ENCODE data around the gene LIX1L. TPM values are rescaled to one million over a fixed set of nuclear protein-coding genes. Genes with fewer than 3 reads are reported as not detected.

LIX1L gene
- total RNA-seq (10.5 and 14.2 TPM in 2 replicates), polyA plus RNA-seq (63.3 and 65.7 TPM in 2 replicates), polyA minus RNA-seq (ENCODE audit: low replicate concordance) (28.7 and 31.4 TPM in 2 replicates)
- polyA plus RNA-seq (2012): 17.0 and 20.1 TPM in 2 replicates

DNA sequence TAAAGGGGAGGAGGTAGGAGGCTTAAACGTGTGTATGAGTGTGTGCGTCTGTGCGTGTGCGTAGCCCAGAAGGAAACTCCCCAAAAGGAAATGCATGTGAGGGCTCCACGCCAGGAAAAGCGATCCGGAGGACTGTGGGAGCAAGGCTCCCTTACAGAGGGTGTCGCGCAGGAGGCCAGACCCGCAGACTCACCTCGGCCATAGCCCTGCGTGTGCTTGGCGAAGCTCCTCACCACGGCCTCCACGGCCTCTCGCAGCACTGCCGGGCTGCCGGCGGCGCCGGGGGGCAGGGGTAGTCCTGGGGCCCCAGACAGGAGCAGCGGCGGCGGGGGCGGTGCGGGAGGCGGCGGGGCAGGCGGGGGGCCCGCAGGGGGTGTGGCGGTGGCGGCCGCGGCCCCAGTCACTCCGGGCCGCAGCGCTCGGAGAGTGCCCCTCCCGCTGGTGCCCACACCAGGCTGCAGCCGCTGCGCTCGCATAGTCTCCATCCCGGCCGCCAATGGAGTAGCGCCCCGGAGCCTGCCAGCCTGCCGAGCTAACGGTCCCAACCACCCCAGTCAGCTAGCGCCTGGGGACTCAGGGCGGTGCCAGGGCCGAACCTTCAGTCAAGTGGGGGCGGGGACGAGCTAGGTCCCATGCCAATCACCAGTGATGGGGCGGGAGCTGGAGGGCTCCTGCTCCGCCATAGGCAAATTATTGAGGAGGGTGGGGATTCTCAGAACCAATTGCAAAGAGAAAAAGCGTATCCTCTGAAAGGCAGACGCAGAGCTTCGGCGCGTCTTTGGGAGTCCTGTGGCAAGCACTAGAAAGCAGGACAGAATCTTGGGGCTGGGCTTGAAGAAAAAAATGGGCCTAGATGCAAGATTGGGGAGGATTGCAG is at the start of gene LIX1L:
Gene LIX1L, minus strand, starts transcription at position 575 of the 877 bp plus-strand sequence. Its CDS starts 90 bp downstream, at position 485.
- Histone ChIP-seq H3K4me1 (ENCODE audit: control insufficient read depth, extremely low read depth, insufficient read depth, low read length) (peaks cover 20% of the 10 kb centered on the region), H3K36me3 (ENCODE audit: control insufficient read depth, insufficient read depth, low read length) (peaks cover 1% of the 10 kb centered on the region), H3K9me3 (ENCODE audit: control insufficient read depth, insufficient read depth, low read depth, low read length) (no peaks in the 10 kb centered on the region), H3K27ac (ENCODE audit: insufficient read depth, low read length) (peak within 1 kb of the TSS; percentile 87), H3K79me2 (ENCODE audit: control insufficient read depth, insufficient read depth, low read length) (peaks cover 46% of the 10 kb centered on the region), H3K27me3 (ENCODE audit: control insufficient read depth, insufficient read depth, low read length) (no peaks in the 10 kb centered on the region), H2AFZ (ENCODE audit: low read length) (peak within 1 kb of the TSS; percentile 60), H3K4me3 (replicated peaks in 1 of 4; ENCODE audit: control extremely low read depth in 1 of 4, insufficient read depth in 1 of 4, low read depth in 3 of 4, low read length in 4 of 4) (peak within 1 kb of the TSS; percentile 75 to 95 (median 80)), H4K20me1 (ENCODE audit: control insufficient read depth, extremely low read depth, insufficient read depth, low read length) (no peaks in the 10 kb centered on the region), H3K9ac (ENCODE audit: insufficient read depth, low read length) (peak within 1 kb of the TSS; percentile 81), H3K4me2 (ENCODE audit: extremely low read depth, insufficient read depth, low read length) (peak within 1 kb of the TSS; percentile 97)
- no peak for TF ChIP-seq EZH2 (IDR thresholded peaks at IDR 0.05; ENCODE audit: low read length, missing control alignments)
- TF ChIP-seq, protein P1, sequence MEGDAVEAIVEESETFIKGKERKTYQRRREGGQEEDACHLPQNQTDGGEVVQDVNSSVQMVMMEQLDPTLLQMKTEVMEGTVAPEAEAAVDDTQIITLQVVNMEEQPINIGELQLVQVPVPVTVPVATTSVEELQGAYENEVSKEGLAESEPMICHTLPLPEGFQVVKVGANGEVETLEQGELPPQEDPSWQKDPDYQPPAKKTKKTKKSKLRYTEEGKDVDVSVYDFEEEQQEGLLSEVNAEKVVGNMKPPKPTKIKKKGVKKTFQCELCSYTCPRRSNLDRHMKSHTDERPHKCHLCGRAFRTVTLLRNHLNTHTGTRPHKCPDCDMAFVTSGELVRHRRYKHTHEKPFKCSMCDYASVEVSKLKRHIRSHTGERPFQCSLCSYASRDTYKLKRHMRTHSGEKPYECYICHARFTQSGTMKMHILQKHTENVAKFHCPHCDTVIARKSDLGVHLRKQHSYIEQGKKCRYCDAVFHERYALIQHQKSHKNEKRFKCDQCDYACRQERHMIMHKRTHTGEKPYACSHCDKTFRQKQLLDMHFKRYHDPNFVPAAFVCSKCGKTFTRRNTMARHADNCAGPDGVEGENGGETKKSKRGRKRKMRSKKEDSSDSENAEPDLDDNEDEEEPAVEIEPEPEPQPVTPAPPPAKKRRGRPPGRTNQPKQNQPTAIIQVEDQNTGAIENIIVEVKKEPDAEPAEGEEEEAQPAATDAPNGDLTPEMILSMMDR (conservative IDR thresholded peaks at IDR 0.05 in 1 of 2, IDR thresholded peaks at IDR 0.05 in 1 of 2; ENCODE audit: low read depth in 1 of 2, low read length in 2 of 2): no peak
- DNase-seq (ENCODE audit: low read depth in 2 of 2): peak; percentile 95 to 97

GRCh38 chr1:146001709-146002108 is 43.9 kb upstream of the LIX1L start:
- no peak overlapping the region for H3K4me3 ChIP-seq (replicated peaks in 1 of 4; ENCODE audit: control extremely low read depth in 1 of 4, insufficient read depth in 1 of 4, low read depth in 3 of 4, low read length in 4 of 4)
- no peak overlapping the region for H3K9ac ChIP-seq (ENCODE audit: insufficient read depth, low read length)
- H4K20me1 ChIP-seq (ENCODE audit: control insufficient read depth, extremely low read depth, insufficient read depth, low read length): no peaks in the 10 kb centered on the region
- H3K36me3 ChIP-seq (ENCODE audit: control insufficient read depth, insufficient read depth, low read length): no peaks in the 10 kb centered on the region
- no peak overlapping the region for H3K27ac ChIP-seq (ENCODE audit: insufficient read depth, low read length)
- peaks cover 4% of the 10 kb centered on the region for H3K4me1 ChIP-seq (ENCODE audit: control insufficient read depth, extremely low read depth, insufficient read depth, low read length)
- H2AFZ ChIP-seq (ENCODE audit: low read length): no peak overlapping the region
- TF ChIP-seq, protein P1 (conservative IDR thresholded peaks at IDR 0.05 in 1 of 2, IDR thresholded peaks at IDR 0.05 in 1 of 2; ENCODE audit: low read depth in 1 of 2, low read length in 2 of 2): no peak
- TF ChIP-seq EZH2 (IDR thresholded peaks at IDR 0.05; ENCODE audit: low read length, missing control alignments): no peak
- H3K79me2 ChIP-seq (ENCODE audit: control insufficient read depth, insufficient read depth, low read length): no peaks in the 10 kb centered on the region
- no peak for DNase-seq (ENCODE audit: low read depth in 2 of 2)
- H3K4me2 ChIP-seq (ENCODE audit: extremely low read depth, insufficient read depth, low read length): no peak overlapping the region
- H3K9me3 ChIP-seq (ENCODE audit: control insufficient read depth, insufficient read depth, low read depth, low read length): no peaks in the 10 kb centered on the region
- H3K27me3 ChIP-seq (ENCODE audit: control insufficient read depth, insufficient read depth, low read length): no peaks in the 10 kb centered on the region

- Histone ChIP-seq H3K27ac (ENCODE audit: insufficient read depth, low read length) (no peak overlapping the region), H4K20me1 (ENCODE audit: control insufficient read depth, extremely low read depth, insufficient read depth, low read length) (no peaks in the 10 kb centered on the region), H3K4me2 (ENCODE audit: extremely low read depth, insufficient read depth, low read length) (no peak overlapping the region), H3K4me1 (ENCODE audit: control insufficient read depth, extremely low read depth, insufficient read depth, low read length) (peaks cover 5% of the 10 kb centered on the region), H3K36me3 (ENCODE audit: control insufficient read depth, insufficient read depth, low read length) (peaks cover 1% of the 10 kb centered on the region), H3K4me3 (replicated peaks in 1 of 4; ENCODE audit: control extremely low read depth in 1 of 4, insufficient read depth in 1 of 4, low read depth in 3 of 4, low read length in 4 of 4) (peak overlapping the region in 1 of 4 experiments; percentile 3), H3K27me3 (ENCODE audit: control insufficient read depth, insufficient read depth, low read length) (no peaks in the 10 kb centered on the region), H2AFZ (ENCODE audit: low read length) (peak overlapping the region; percentile 8), H3K9me3 (ENCODE audit: control insufficient read depth, insufficient read depth, low read depth, low read length) (no peaks in the 10 kb centered on the region), H3K79me2 (ENCODE audit: control insufficient read depth, insufficient read depth, low read length) (peaks cover 16% of the 10 kb centered on the region), H3K9ac (ENCODE audit: insufficient read depth, low read length) (no peak overlapping the region)
- no peak for DNase-seq (ENCODE audit: low read depth in 2 of 2)
- TF ChIP-seq, protein P1 (conservative IDR thresholded peaks at IDR 0.05 in 1 of 2, IDR thresholded peaks at IDR 0.05 in 1 of 2; ENCODE audit: low read depth in 1 of 2, low read length in 2 of 2): no peak
- no peak for TF ChIP-seq EZH2 (IDR thresholded peaks at IDR 0.05; ENCODE audit: low read length, missing control alignments)
Measured at GRCh38 chr1:145999321-146000024, 41.7 kb upstream of the LIX1L start.
